T-helper 1 cell (primary cell): Measurements from ENCODE around the gene LNX1.
A peak's percentile ranks its signal among the peaks of the same experiment; 100 is the strongest.
"Not testable (repeated sequence)": the region's sequence is repeated elsewhere in the genome, so short reads cannot be mapped to it uniquely, and the experiment has no call there.

Experiments
- DNase-seq, 5 donors: peaks; one replicate each; pipeline ENCODE4 v3.0.0-alpha.2; 2012 to 2020

Gene LNX1

DNA sequence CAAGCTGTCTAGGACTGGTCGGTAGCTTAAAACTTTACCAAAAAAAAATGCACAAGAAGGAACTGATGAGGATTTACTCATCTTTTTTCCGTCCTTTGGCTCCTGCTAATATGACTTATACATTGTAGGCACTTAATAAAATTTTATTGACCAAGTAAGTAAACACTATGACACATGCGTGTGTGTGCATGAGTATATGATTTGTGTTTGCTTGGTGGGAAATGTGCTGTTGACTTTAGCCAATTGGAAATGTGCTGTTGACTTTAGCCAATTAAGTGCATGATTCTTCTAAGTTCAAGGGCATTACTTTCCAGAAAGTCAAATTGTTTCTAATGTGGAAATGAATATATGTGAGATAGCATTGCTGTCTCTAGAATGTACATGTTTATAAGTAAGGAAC lies 135.5 kb downstream of the LNX1 start:
- DNase-seq: no peak

DNA sequence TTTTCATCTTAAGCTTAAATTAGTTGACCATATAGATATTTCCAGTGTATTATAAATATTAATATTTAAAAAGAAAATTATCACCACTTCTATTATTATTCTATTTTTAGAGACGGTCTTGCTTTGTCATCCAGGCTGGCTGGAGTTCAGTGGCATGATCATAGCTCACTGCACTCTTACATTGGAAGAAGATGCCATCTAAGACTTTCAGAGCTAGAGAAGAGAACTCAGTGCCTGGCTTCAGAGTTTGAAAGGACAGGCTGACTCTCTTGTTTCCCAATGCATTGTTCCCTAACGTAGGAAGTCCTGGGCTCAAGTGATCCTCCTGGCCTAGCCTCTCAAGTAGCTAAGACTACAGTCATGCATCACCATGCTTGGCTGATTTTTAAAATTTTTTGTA lies 137.9 kb downstream of the LNX1 start:
- DNase-seq: no peak

DNA sequence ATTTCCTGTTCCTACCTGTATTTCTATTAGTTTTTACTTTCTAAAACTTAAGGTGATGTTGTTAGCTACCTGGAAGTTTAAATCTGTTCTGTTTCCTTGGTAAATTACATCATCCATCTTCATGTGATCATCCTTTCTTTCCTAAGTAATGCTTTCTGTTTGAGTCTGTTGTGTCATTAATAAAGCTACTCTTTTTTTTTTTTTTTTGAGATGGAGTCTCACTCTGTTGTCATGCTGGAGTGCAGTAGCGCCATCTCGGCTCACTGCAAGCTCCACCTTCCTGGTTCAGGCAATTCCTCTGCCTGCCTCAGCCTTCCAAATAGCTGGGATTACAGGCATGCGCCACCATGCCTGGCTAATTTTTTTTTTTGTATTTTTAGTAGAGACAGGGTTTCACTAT lies 140.5 kb downstream of the LNX1 start:
- DNase-seq: no peak

DNA sequence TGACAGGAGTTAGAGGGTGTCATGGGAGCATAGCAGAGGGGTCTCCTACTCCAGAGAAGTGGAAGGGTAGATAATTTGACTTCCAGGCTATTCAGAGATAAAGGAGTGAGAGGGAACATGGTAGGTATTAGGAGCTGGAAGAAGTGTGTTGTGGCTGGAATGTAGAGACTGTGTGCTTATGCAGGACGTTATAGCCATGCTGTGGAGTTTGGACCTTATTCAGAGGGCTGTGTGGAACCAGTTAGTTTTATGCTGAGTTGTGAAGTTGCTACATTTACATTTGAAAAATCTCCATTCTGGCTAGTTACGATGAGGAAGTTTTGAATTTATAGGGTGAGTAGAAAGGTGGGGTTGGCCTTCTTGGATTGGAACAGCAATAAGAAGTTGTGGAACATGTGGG lies 146.3 kb downstream of the LNX1 start:
- DNase-seq: no peak

DNA sequence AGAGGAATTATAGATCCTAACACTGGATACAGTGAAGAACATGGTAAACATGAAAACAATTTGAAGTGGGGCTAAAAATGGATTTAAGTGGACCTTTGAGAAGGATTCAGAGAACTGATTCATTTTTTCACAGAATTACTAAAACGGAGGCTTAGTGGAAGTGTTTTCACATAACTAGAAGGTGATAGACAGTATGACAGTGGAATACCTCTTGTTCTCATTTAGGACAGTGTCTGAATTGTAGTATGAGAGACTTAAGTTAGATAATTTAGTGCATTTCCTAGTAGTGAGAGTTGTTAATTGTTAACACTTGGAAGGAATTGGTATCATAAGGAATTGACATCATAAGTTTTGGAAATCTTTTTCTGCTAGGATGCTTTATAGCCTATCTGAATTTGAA lies 149.7 kb downstream of the LNX1 start:
- DNase-seq: no peak

DNA sequence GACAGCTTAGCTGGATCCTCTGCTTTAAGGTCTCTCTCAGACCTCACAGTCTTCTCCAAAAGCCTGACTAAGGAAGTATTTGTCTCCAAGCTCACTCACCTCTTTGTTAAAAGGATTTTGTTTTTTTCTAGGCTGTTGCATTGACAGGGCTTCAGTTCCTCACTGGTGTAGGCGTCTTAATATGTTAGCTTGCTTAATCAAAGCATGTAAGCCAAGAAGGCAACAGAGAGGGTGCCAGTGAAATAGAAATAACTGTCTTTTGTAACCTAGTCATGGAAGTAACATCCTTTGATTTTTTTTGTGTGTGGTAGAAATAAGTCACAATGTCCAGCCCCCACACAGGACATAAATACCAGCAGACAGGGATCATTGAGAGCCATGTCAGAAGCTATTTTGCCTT lies 155.0 kb downstream of the LNX1 start:
- DNase-seq: no peak

DNA sequence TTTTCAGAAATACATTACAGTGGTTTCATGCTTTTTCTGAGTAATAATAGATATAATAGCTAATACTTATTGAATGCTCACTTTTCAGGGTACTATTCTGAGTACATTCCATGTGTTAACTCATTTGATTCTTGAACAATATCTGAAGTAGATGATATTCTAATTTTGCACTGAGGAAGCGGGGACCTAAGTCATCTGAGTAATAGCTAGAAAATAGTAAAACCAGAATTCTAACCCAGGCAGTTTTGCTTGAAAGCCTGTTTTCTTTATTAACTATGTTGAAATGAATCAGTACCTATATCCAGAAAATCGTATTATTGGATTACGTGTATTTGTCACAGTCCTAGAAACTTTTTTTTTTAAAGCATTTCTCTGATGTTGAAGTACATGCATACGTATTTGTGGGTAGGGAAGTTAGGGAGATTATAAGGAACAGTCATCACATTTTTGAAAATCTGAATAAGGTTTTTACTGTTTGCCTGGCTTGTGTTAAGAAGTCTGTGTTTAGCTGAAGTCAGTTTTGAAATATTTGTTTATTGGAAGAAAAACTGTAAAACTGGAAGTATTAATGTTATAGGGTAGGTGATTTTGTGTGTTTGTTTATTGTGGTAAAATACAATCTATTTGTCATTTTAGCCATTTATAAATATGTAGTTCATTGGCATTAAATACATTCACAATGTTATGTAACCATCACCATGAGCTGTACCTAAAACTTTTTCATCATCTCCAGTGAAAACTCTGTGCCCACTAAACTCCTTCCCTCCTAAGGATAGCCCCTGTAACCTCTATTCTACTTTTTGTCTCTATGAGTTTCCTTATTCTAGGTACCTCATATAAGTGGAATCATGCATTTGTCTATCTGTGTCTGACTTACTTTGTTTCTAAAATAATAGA lies 158.5 kb downstream of the LNX1 start:
- DNase-seq: peak in 1 of 5 donors; percentile 56

DNA sequence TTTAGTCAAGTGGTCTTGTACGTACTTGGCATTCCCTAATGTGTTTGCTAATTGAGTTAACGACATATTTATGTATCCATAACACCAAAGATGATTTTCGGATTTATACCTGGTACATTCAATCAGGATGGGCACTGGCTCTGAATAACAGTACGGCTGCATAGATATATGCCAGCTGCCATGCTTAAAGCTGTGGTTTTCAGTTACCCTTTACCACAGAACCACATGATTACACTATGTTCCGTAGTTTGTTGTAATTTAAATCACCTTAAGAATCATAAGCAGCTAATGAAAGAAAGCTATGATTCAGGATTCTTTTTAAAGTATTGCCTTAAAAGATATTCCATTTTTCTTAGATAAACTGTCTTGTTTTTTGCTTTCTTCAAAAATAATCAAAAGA lies 160.2 kb downstream of the LNX1 start:
- DNase-seq: peak in 1 of 5 donors; percentile 28

DNA sequence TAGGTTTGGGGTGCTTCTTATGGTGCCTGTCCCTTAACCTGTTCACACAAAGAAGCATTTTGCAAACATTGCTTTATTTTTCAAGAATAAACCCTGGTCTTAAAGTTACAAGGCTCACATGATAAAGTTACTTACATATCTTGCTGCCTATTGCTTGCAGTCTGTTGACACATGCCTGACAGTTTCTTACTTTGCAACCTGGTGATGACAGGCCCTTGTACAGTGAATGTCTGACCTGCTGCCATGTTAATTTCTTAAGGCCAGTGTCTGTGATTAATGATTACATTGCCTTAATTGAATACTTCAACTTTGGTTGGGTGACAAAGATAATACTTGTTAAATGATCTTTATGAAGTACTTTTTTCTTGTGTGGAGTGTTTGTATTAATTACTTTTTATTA lies 163.9 kb downstream of the LNX1 start:
- DNase-seq: no peak

DNA sequence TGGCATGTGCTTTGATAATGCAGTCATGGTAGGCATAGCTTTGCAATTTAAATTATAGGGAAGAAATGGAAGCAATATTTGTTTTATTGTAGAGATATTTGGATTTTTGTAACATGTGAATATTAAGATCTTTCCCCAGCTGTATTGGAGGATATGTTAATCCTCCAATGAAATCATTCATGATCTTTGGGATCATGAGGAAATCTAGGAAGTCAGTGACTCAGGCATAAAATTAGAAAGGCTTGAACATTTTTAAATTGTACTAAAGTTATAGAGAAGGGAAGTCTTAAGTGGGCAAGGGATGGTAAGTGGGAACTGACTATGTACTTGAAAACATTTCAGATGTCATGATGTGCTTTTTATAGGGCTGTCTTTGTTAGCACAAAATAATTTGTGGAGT lies 167.0 kb downstream of the LNX1 start:
- DNase-seq: no peak

DNA sequence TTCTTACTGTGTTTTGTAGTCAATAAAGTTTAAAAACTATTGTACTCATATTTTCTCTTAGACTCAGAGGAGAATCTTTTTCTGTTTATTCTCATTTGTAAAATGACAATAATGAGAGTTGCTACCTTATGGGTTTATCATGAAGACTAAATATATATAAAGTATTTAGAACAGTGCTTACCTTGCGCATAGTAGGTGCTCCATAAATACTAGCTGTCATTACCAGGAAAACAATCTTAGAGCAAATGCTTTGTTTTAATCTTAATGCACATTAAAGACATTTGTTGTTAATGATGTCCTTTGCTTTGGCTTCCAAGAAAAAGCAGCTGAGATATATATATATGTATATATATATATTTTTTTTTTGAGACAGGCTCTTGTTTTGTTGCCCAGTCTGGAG lies 168.9 kb downstream of the LNX1 start:
- no peak for DNase-seq

DNA sequence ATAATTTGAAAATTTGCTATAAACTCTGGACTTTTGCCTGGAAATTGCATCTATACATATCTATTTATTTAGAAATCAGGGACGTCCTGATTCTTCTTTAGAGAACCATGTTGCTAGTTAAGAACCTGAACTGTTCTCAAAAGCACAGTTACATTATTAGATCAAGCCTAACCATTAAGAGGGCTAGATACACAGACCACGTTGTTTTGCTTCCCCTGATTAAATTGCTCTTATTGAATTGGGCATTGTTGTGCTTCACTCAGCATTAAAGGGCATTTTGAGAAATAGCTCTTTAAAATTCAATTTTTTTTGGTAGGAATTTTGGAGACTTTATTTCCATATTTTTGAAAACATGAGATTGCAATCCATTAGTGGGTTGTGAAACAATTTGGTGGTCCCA lies 169.5 kb downstream of the LNX1 start:
- no peak for DNase-seq

DNA sequence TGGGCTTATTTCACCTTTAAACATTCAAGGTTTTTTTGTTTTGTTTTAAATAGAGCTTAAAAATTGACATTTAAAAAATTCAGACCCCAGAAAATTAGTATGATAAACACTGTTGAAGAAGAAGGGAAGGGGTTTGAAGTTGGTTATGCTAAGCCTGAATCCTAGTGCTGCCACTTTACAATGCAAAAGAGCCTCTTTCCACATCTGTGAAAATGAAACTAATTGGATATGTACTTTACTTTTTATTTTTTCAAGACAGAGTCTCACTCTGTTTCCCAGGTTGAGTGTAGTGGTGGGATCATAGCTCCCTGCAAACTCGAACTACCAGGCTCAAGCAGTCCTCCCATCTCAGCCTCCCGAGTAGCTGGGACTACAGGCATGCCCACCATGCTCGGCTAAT lies 172.1 kb downstream of the LNX1 start:
- DNase-seq: no peak

DNA sequence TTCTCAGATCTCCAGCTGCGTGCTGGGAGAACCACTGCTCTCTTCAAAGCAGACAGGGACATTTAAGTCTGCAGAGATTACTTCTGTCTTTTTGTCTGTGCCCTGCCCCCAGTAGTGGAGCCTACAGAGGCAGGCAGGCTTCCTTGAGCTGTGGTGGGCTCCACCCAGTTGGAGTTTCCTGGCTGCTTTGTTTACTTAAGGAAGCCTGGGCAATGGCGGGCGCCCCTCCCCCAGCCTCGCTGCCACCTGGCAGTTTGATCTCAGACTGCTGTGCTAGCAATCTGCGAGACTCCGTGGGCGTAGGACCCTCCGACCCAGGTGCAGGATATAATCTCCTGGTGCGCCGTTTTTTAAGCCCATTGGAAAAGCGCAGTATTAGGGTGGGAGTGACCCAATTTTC lies 181.8 kb downstream of the LNX1 start:
- DNase-seq: not testable (repeated sequence)
